K562 (cell line): ENCODE measurements around the gene MYO5C. TPM values are rescaled to one million over a fixed set of nuclear protein-coding genes. Genes with fewer than 3 reads are reported as not detected.

Source experiments
- ATAC-seq: fragments of 200-7000 bp; cut with Tn5 transposase; 3 replicates; pipeline ENCODE4 v1.9.1; 2020; ENCODE audit warnings: moderate library complexity
- BruUV-seq: library from RNA; stranded (reverse); fragments of 400-500 nt; replicated peaks from 2 replicates; lab custom pipeline; 2021; lab: Mats Ljungman, UMichigan
- CTCF ChIA-PET: fragments of 300-600 bp; formaldehyde crosslinking; extraction: SDS; loops from one replicate; lab custom pipeline; 2021; ENCODE audit warnings: low intra/inter-chr PET ratio; lab: Yijun Ruan, JAX
- POLR2A ChIA-PET: fragments of 300-600, 350-650 bp; sonication (Branson Sonifier 250); formaldehyde crosslinking; extraction: SDS; loops from one replicate; lab custom pipeline; 2021; ENCODE audit warnings: antibody characterized with exemption, inconsistent platforms; lab: Yijun Ruan, JAX
- DNase-seq, 4 experiments: peaks; one replicate each; pipeline versions ENCODE4 v3.0.0 to v3.0.0-alpha.2; 2011 to 2018; ENCODE audit warnings: low spot score in 3 of 4, mixed read lengths in 3 of 4; ENCODE audit errors: extremely low read depth in 1 of 4
- FAIRE-seq: peaks from 2 replicates; lab custom pipeline; 2011; peaks lifted over from hg19 to GRCh38; lab: Jason Lieb, UNC
- H2AFZ ChIP-seq: 2 replicates; pipeline ENCODE4 v1.6.0; 2011; ENCODE audit warnings: low read depth, low read length, control low read depth, inconsistent platforms
- H3K27ac ChIP-seq: fragments of 200-600 bp; 3 replicates; pipeline ENCODE4 v1.8.0; 2011; ENCODE audit warnings: low read depth, mild to moderate bottlenecking, control low read depth, inconsistent platforms, low read length, moderate library complexity, mixed read lengths; ENCODE audit errors: extremely low read depth
- H3K27me3 ChIP-seq, 2 experiments: fragments of 300-600 bp in 1 of 2; 2 replicates in 1 of 2; 3 replicates in 1 of 2; pipeline versions ENCODE4 v1.6.0 to v1.8.0; 2011; ENCODE audit warnings: inconsistent platforms in 2 of 2, low read length in 2 of 2, mild to moderate bottlenecking in 1 of 2, mixed read lengths in 1 of 2, moderate library complexity in 1 of 2; ENCODE audit not compliant: control insufficient read depth in 2 of 2, insufficient read depth in 2 of 2
- H3K36me3 ChIP-seq: fragments of 300-600 bp; 3 replicates; pipeline ENCODE4 v1.8.0; 2011; ENCODE audit warnings: mild to moderate bottlenecking, low read length, inconsistent platforms; ENCODE audit not compliant: control insufficient read depth, insufficient read depth
- H3K4me1 ChIP-seq, 2 experiments: fragments of 200-600 bp in 1 of 2; replicated peaks in 1 of 2; 2 replicates in 1 of 2; 3 replicates in 1 of 2; pipeline versions ENCODE4 v1.5.1 to v1.8.0; 2011; ENCODE audit warnings: inconsistent platforms in 2 of 2, low read length in 2 of 2, mild to moderate bottlenecking in 1 of 2, mixed read lengths in 1 of 2, moderate library complexity in 1 of 2; ENCODE audit not compliant: control insufficient read depth in 2 of 2, insufficient read depth in 2 of 2
- H3K4me2 ChIP-seq: 2 replicates; pipeline ENCODE4 v1.6.1; 2011; ENCODE audit warnings: low read length, control low read depth, inconsistent platforms, mixed read lengths; ENCODE audit not compliant: insufficient read depth
- H3K4me3 ChIP-seq: fragments of 200-600 bp; sonication (generic), shearing (Covaris generic); 2 replicates; pipeline ENCODE4 v1.5.1; 2016; ENCODE audit warnings: control low read depth, inconsistent platforms
- H3K79me2 ChIP-seq: fragments of 200-600 bp; 3 replicates; pipeline ENCODE4 v1.8.0; 2011; ENCODE audit warnings: low read length, inconsistent platforms; ENCODE audit not compliant: control insufficient read depth, insufficient read depth
- H3K9ac ChIP-seq, 2 experiments: 2 replicates each; pipeline versions ENCODE4 v1.6.0 to v1.6.1; 2011; ENCODE audit warnings: low read depth in 2 of 2, low read length in 2 of 2, control low read depth in 1 of 2, inconsistent platforms in 1 of 2, mild to moderate bottlenecking in 1 of 2, mixed read lengths in 1 of 2; ENCODE audit not compliant: insufficient read depth in 1 of 2
- H3K9me1 ChIP-seq: one replicate; pipeline ENCODE4 v1.6.0; 2011; ENCODE audit warnings: inconsistent platforms, mild to moderate bottlenecking, low read length, moderate library complexity; ENCODE audit not compliant: control insufficient read depth, insufficient read depth
- H3K9me3 ChIP-seq: replicated peaks from 2 replicates; pipeline ENCODE4 v1.5.1; 2011; ENCODE audit warnings: low read depth, low read length, inconsistent platforms; ENCODE audit not compliant: control insufficient read depth, insufficient read depth
- H4K20me1 ChIP-seq: replicated peaks from 2 replicates; pipeline ENCODE4 v1.6.1; 2011; ENCODE audit warnings: low read length, inconsistent platforms, mixed read lengths; ENCODE audit not compliant: control insufficient read depth, insufficient read depth
- ATF1 ChIP-seq, 2 experiments: fragments of 450-650 bp in 1 of 2; IDR thresholded peaks; 2 replicates each; pipeline ENCODE4 v1.6.1; 2016; ENCODE audit warnings: missing compliant biosample characterization in 1 of 2, missing genetic modification characterization in 1 of 2
- BHLHE40 ChIP-seq: IDR thresholded peaks from 2 replicates; pipeline ENCODE4 v1.6.1; 2011; ENCODE audit warnings: low read length, improper control_type of control experiment
- CBX1 ChIP-seq: sonication (generic); IDR thresholded peaks from 2 replicates; pipeline ENCODE4 v1.6.1; 2016; ENCODE audit warnings: antibody characterized with exemption, low read depth, mild to moderate bottlenecking
- ELF2 ChIP-seq: fragments of 250-450 bp; sonication (Bioruptor Pico); IDR thresholded peaks from 2 replicates; pipeline ENCODE4 v1.5.0; 2021; ENCODE audit warnings: mild to moderate bottlenecking
- ETV1 ChIP-seq: fragments of 450-650 bp; conservative IDR thresholded peaks from 2 replicates; pipeline ENCODE4 v1.6.1; 2016; ENCODE audit warnings: missing genetic modification characterization, control low read depth, low read depth, missing compliant biosample characterization
- GABPA ChIP-seq: fragments of 200-800 bp; sonication (Bioruptor generic); conservative IDR thresholded peaks from 2 replicates; pipeline ENCODE4 v1.6.1; 2016; ENCODE audit warnings: low read depth, missing genetic modification characterization, missing compliant biosample characterization
- HDAC8 ChIP-seq: fragments of 450-650 bp; IDR thresholded peaks from 2 replicates; pipeline ENCODE4 v1.6.1; 2016; ENCODE audit warnings: mild to moderate bottlenecking, missing genetic modification characterization, moderate library complexity, missing compliant biosample characterization
- JUND ChIP-seq, 2 experiments: IDR thresholded peaks; 2 replicates in 1 of 2; 3 replicates in 1 of 2; pipeline ENCODE4 v1.6.1; 2011; ENCODE audit warnings: borderline replicate concordance in 2 of 2, low read depth in 2 of 2, low read length in 2 of 2, improper control_type of control experiment in 1 of 2, missing biosample characterization in 1 of 2, missing genetic modification characterization in 1 of 2, missing genetic modification reagents in 1 of 2
- RCOR1 ChIP-seq, 2 experiments: IDR thresholded peaks; 2 replicates each; pipeline ENCODE4 v1.6.1; 2012; ENCODE audit warnings: low read depth in 2 of 2, low read length in 2 of 2, borderline replicate concordance in 1 of 2, improper control_type of control experiment in 1 of 2
- SMC3 ChIP-seq: conservative IDR thresholded peaks from 2 replicates; pipeline ENCODE4 v1.6.1; 2011; ENCODE audit warnings: low read depth, low read length, improper control_type of control experiment; ENCODE audit not compliant: insufficient read depth
- SP2 ChIP-seq: IDR thresholded peaks from 2 replicates; pipeline ENCODE4 v1.6.1; 2011; ENCODE audit warnings: mild to moderate bottlenecking, low read depth, low read length, moderate library complexity; ENCODE audit not compliant: poor library complexity, severe bottlenecking; ENCODE audit errors: extremely low read depth
- TCF15 ChIP-seq: fragments of 250-450 bp; sonication (Bioruptor Pico); IDR thresholded peaks from 2 replicates; pipeline ENCODE4 v1.8.0; 2022; ENCODE audit warnings: moderate library complexity, mild to moderate bottlenecking, inconsistent platforms
- USF2 ChIP-seq: sonication (generic); formaldehyde crosslinking; IDR thresholded peaks from 2 replicates; pipeline ENCODE4 v1.5.0; 2020; ENCODE audit warnings: missing genetic modification reagents
- XRCC3 ChIP-seq: fragments of 450-650 bp; IDR thresholded peaks from 2 replicates; pipeline ENCODE4 v1.6.1; 2017; ENCODE audit warnings: mild to moderate bottlenecking, moderate library complexity
- ZC3H4 ChIP-seq: sonication (generic); formaldehyde crosslinking; IDR thresholded peaks from 2 replicates; pipeline ENCODE4 v1.9.0; 2021; ENCODE audit warnings: missing genetic modification reagents, borderline replicate concordance
- ZHX1 ChIP-seq: fragments of 150-350 bp; conservative IDR thresholded peaks from 2 replicates; pipeline ENCODE4 v1.6.1; 2014; ENCODE audit warnings: low read length
- ZNF143 ChIP-seq: sonication (generic); formaldehyde crosslinking; IDR thresholded peaks from 2 replicates; pipeline ENCODE4 v1.9.0; 2022; ENCODE audit warnings: mild to moderate bottlenecking, missing genetic modification reagents
- WGBS: fragments of 100-300 bp; shearing (Covaris generic); methylation state at CpG from one replicate; pipeline ENCODE4 v1.1.6; 2016; ENCODE audit warnings: low coverage, mixed read lengths; ENCODE audit not compliant: insufficient coverage; ENCODE audit errors: missing lambda C conversion rate; 5-methylcytosine and 5-hydroxymethylcytosine counted together
- in situ Hi-C: fragments of 300-500 bp; cut with MboI; formaldehyde crosslinking; loops from 4 replicates; pipeline ENCODE4 v1.15.0; 2018; ENCODE audit warnings: inconsistent platforms, mixed read lengths
- intact Hi-C: fragments of 100-400 bp; cut with micrococcal nuclease; formaldehyde crosslinking; loops from 2 replicates; pipeline ENCODE4 v1.14.2; 2022
- polyA plus RNA-seq, 8 experiments: library from polyadenylated mRNA; depleted of rRNA in 4 of 8; stranded (reverse) in 5 of 8; unstranded in 3 of 8; fragments of >200 nt; fragmentation: Nextera tagmentation in 2 of 8; fragmentation: Illumina TruSeq in 1 of 8; extraction: Ambion mirVana in 2 of 8; extraction: Trizol in 1 of 8; gene quantifications; 2 replicates each; pipeline versions ENCODE4 v1.2.1 to v1.2.3, GENCODE V29; 2011 to 2014; ENCODE audit warnings: inconsistent platforms in 1 of 8, missing spikeins in 1 of 8
- total RNA-seq, 7 experiments: library from RNA; depleted of rRNA in 6 of 7; stranded (reverse); fragments of >200 nt in 6 of 7; fragmentation: Illumina TruSeq in 2 of 7; extraction: Trizol in 2 of 7; gene quantifications; 2 replicates each; pipeline versions ENCODE4 v1.2.1 to v1.2.3, GENCODE V29; 2011 to 2021; ENCODE audit warnings: low replicate concordance in 1 of 7

MYO5C gene
- total and polyA plus RNA-seq, 9 of the 15 experiments (the other 6 are each of a cell fraction or from before 2014, with no cell fraction given) = 0.01 to 0.24 TPM; not detected in 7

- no peak for TF ChIP-seq ZHX1
- no peak for TF ChIP-seq ZNF143
- TF ChIP-seq USF2 (CRISPR knock-in tag) = no peak
- TF ChIP-seq GABPA (tag) = peak; percentile 33; the same call in 1 of the 2 replicates
- peak; percentile 68 for TF ChIP-seq ETV1
- TF ChIP-seq JUND (IDR thresholded peaks at IDR 0.05; ENCODE audit: borderline replicate concordance, low read depth, low read length) = no peak
- no peak for TF ChIP-seq JUND (tag; IDR thresholded peaks at IDR 0.05; ENCODE audit: borderline replicate concordance, low read depth, low read length)
Measured at GRCh38 chr15:52218371-52218770, 77.2 kb downstream of the MYO5C start (continued).

- intact Hi-C loops (no loop called here), in situ Hi-C loops (no loop called here)
- FAIRE-seq (peak; percentile 67), DNase-seq (peak in 3 of 4 experiments; percentile 9 to 66 (median 47)), ATAC-seq (peak; percentile 97)
- no peaks in the 10 kb centered on the region for H3K36me3 ChIP-seq
- CTCF ChIA-PET = no interaction called here
- H3K9ac ChIP-seq = no peak overlapping the region
- POLR2A ChIA-PET = interaction anchor here (0.6 to 1.0 kb wide), 2 partner anchors 11 to 831 kb away, joined by 3 to 4 read pairs; no protein-coding TSS in a partner anchor
- 20% methylated on average over 10 of the region's 10 CpGs for WGBS
- peak overlapping the region; percentile 62 for H3K4me2 ChIP-seq
- no TSS peak for BruUV-seq
- H3K4me1 ChIP-seq = peaks cover 0 to 2% of the 10 kb centered on the region in 2 experiments; a peak in 1 of 5 replicates
- no peaks in the 10 kb centered on the region for H4K20me1 ChIP-seq
- H3K27ac ChIP-seq = no peak overlapping the region
- peaks cover 13 to 17% of the 10 kb centered on the region in 2 experiments for H3K27me3 ChIP-seq
- H3K9me1 ChIP-seq = no peaks in the 10 kb centered on the region
- no peaks in the 10 kb centered on the region for H3K9me3 ChIP-seq
- H3K79me2 ChIP-seq = no peaks in the 10 kb centered on the region
- no peak overlapping the region for H3K4me3 ChIP-seq
- H2AFZ ChIP-seq = peak overlapping the region; percentile 88
- TF ChIP-seq ATF1 (CRISPR knock-in tag; IDR thresholded peaks at IDR 0.05) = no peak
- TF ChIP-seq ATF1 (tag; IDR thresholded peaks at IDR 0.05) = no peak
- TF ChIP-seq ZC3H4 (CRISPR knock-in tag) = no peak
- no peak for TF ChIP-seq SP2
- no peak for TF ChIP-seq ELF2 (CRISPR knock-in tag)
- no peak for TF ChIP-seq ETV1
- TF ChIP-seq HDAC8 (tag) = 0 out of 2 replicates have a peak, but pooled peaks have one; percentile 33
- 0 out of 4 replicates have a peak, but pooled peaks of 1 of the 2 experiments have one; percentile 39 for TF ChIP-seq RCOR1 (IDR thresholded peaks at IDR 0.05; ENCODE audit: borderline replicate concordance in 1 of 2, low read depth in 2 of 2, low read length in 2 of 2)
- TF ChIP-seq CBX1 = no peak
- TF ChIP-seq TCF15 = no peak
- TF ChIP-seq XRCC3 = no peak
- no peak for TF ChIP-seq BHLHE40
- peak; percentile 43 for TF ChIP-seq SMC3
Measured at GRCh38 chr15:52217186-52217585, 78.4 kb downstream of the MYO5C start.
